Psoas muscle (tissue), 8 donors: ENCODE results near the gene CHTF18. TPM values are rescaled to one million over a fixed set of nuclear protein-coding genes. Genes with fewer than 3 reads are reported as not detected.

ENCODE experiments used
- ATAC-seq, 4 donors: fragments of 200-7000 bp; cut with Tn5 transposase; one replicate each; pipeline ENCODE4 v1.9.1; 2020; ENCODE audit warnings: moderate library complexity in 3 of 4, mild to moderate bottlenecking in 2 of 4
- DNase-seq, 2 donors: peaks; one replicate each; pipeline ENCODE4 v3.0.0-alpha.2; 2020
- H3K27ac ChIP-seq: fragments of 200-600 bp; one replicate; pipeline ENCODE4 v1.8.0; 2022
- H3K27me3 ChIP-seq, 3 donors: fragments of 200-600 bp in 1 of 3; one replicate each; pipeline versions ENCODE4 v1.6.1 to v1.8.0; 2013 to 2022; ENCODE audit warnings: low read length in 2 of 3, mild to moderate bottlenecking in 2 of 3, moderate library complexity in 1 of 3; ENCODE audit not compliant: insufficient read depth in 3 of 3
- H3K36me3 ChIP-seq, 2 donors: fragments of 200-600 bp in 1 of 2; one replicate each; pipeline versions ENCODE4 v1.6.1 to v1.8.0; 2013 to 2022; ENCODE audit warnings: low read depth in 1 of 2, mild to moderate bottlenecking in 1 of 2, moderate library complexity in 1 of 2; ENCODE audit not compliant: insufficient read depth in 1 of 2
- H3K4me1 ChIP-seq: fragments of 200-600 bp; one replicate; pipeline ENCODE4 v1.8.0; 2022
- H3K4me3 ChIP-seq: fragments of 200-600 bp; one replicate; pipeline ENCODE4 v1.8.0; 2022; ENCODE audit warnings: mild to moderate bottlenecking
- H3K9me3 ChIP-seq: fragments of 200-600 bp; one replicate; pipeline ENCODE4 v1.8.0; 2022
- WGBS, 3 donors: extraction: QIAGEN DNeasy Blood & Tissue Kit; methylation state at CpG; one replicate each; pipeline versions ENCODE4 v1.1.6 to v1.1.7; 2013; 5-methylcytosine and 5-hydroxymethylcytosine counted together
- intact Hi-C, 2 donors: fragments of 100-400 bp; cut with DNase I; formaldehyde crosslinking; loops; one replicate each; pipeline versions ENCODE4 v1.11.0 to v1.14.2; 2022
- polyA plus RNA-seq, 3 donors: library from polyadenylated mRNA; stranded (reverse); fragments of 200-250 nt; gene quantifications; one replicate each; pipeline ENCODE4 v1.2.3, GENCODE V29; 2013
- total RNA-seq, 4 donors: library from RNA; stranded (reverse); fragmentation: NEBNext Ultra II Directional in 2 of 4; extraction: Animal tissue kit (Norgen Biotek cat#: 25700) in 2 of 4; gene quantifications; one replicate each; pipeline versions ENCODE4 v1.2.1 to v1.2.4, GENCODE V29; 2021 to 2023
- TF ChIP-seq, protein P1 (sequence below): fragments of 200-600 bp; IDR thresholded peaks from one replicate; pipeline ENCODE4 v1.8.0; 2022; ENCODE audit warnings: antibody characterized with exemption
- donor health status: healthy with polysubstance abuse.
- donor health status: DM: no; HTN: no; CAD: no; lungs with moderate emphysema.
- donor health status: Bipolar disorder and iron deficiency.
- donor health status: healthy.
- donor health status: DM: yes; HTN: yes; CAD: no.
- donor health status: DM: no; HTN: no; CAD: no.
- donor health status: DM: no; HTN: no; CAD: no.
- donor health status: DM: yes; HTN: yes; CAD: no.

CHTF18 gene
- total and polyA plus RNA-seq, 7 donors = 1.7 to 8.4 (median 3.9) TPM

GRCh38 chr16:840561-841454 is 52.4 kb downstream of the CHTF18 start:
- DNase-seq (peak in 1 of 2 donors; percentile 17), ATAC-seq (no peak)
- peaks cover 0 to 40% (median 9%) of the 10 kb centered on the region in 3 donors for H3K27me3 ChIP-seq
- intact Hi-C loops = no loop called here
- TF ChIP-seq, protein P1, sequence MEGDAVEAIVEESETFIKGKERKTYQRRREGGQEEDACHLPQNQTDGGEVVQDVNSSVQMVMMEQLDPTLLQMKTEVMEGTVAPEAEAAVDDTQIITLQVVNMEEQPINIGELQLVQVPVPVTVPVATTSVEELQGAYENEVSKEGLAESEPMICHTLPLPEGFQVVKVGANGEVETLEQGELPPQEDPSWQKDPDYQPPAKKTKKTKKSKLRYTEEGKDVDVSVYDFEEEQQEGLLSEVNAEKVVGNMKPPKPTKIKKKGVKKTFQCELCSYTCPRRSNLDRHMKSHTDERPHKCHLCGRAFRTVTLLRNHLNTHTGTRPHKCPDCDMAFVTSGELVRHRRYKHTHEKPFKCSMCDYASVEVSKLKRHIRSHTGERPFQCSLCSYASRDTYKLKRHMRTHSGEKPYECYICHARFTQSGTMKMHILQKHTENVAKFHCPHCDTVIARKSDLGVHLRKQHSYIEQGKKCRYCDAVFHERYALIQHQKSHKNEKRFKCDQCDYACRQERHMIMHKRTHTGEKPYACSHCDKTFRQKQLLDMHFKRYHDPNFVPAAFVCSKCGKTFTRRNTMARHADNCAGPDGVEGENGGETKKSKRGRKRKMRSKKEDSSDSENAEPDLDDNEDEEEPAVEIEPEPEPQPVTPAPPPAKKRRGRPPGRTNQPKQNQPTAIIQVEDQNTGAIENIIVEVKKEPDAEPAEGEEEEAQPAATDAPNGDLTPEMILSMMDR = no peak
- H3K4me3 ChIP-seq = no peak overlapping the region
- no peaks in the 10 kb centered on the region for H3K36me3 ChIP-seq
- H3K27ac ChIP-seq = no peak overlapping the region
- 75 to 81% (median 76%) methylated on average over 33 to 34 of the region's 34 CpGs for WGBS, 3 donors
- H3K9me3 ChIP-seq = peaks cover 14% of the 10 kb centered on the region
- H3K4me1 ChIP-seq = no peaks in the 10 kb centered on the region

GRCh38 chr16:841455-842060 is 53.1 kb downstream of the CHTF18 start:
- no peak overlapping the region for H3K4me3 ChIP-seq
- H3K9me3 ChIP-seq = peaks cover 6% of the 10 kb centered on the region
- no peak overlapping the region for H3K27ac ChIP-seq
- TF ChIP-seq, protein P1 = no peak
- 87 to 88% (median 88%) methylated on average over 26 to 27 of the region's 27 CpGs for WGBS, 3 donors
- intact Hi-C loops = no loop called here
- ATAC-seq (no peak), DNase-seq (peak in 1 of 2 donors; percentile 33)
- no peaks in the 10 kb centered on the region for H3K36me3 ChIP-seq
- no peaks in the 10 kb centered on the region for H3K4me1 ChIP-seq
- H3K27me3 ChIP-seq = peaks cover 0 to 40% (median 9%) of the 10 kb centered on the region in 3 donors

DNA sequence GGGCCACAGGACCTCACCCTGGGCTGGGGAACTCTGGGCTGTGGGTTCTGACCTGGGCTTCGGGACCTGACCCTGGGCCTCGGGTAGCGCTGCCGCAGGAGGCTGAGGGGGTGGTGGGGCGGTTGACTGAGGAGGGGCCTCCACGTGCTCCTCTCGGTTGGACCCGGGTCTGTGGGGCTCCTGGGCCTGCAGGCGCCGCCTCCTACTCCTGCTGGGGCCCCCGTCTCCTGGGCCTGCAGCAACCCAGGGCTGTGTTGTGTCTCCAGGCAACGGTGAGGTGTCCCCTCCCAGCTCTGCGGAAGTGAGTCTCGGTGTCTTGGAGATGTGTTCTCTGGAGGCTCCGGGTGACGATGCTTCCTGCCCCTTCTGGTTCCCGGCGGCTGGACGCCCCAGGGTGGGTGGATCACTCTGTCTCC is 53.6 kb downstream of the CHTF18 start:
- Histone ChIP-seq H3K27ac (no peak overlapping the region), H3K4me3 (no peak overlapping the region), H3K36me3 (no peaks in the 10 kb centered on the region), H3K4me1 (no peaks in the 10 kb centered on the region), H3K27me3 (peaks cover 0 to 40% (median 9%) of the 10 kb centered on the region in 3 donors), H3K9me3 (peaks cover 1% of the 10 kb centered on the region)
- ATAC-seq (no peak), DNase-seq (peak in 1 of 2 donors; percentile 43)
- intact Hi-C loops = no loop called here
- TF ChIP-seq, protein P1 = no peak
- 59 to 71% (median 70%) methylated on average over 16 to 19 of the region's 19 CpGs for WGBS, 3 donors

DNA sequence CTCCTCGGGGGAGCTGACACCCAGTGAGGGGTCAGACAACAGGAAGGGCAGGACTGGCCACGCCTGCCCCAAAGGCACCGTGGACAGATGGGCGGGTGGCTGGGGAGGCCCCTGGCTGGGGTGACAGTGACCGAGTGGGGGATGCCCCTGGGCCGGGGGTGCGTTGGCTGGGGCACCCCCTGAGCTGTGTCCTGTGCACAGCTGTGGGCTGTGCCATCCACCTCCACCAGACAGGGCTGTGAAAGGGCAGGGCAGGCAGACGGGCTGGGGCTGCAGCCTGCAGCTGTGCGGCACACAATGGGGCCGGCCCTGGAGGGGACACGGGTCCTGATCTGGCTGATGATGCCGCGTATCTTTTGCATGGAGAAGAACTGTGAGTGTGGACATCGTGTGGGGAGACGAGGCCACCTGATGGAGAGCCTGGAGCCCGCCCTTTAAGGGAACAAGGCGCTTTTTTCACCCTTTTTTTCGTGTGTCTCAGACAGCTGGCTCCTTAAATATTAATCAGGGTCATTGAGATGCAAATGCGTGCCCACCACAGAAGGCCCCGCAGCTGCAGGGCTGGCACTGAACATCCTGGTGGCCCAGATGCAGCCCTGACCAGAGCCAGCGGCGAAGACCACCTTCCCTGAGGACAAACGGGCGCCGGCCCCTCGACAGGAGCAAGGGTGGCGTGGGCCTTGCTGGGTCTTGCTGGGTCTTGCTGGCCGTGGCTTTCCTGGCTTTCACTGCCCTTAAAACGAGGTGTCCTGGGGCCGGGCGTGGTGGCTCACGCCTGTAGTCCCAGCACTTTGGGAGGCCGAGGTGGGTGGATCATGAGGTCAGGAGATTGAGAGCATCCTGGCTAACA is 54.5 kb downstream of the CHTF18 start:
- no peak overlapping the region for H3K4me3 ChIP-seq
- intact Hi-C loops = no loop called here
- WGBS, 3 donors = 60 to 64% (median 63%) methylated on average over 33 of the region's 33 CpGs
- no peaks in the 10 kb centered on the region for H3K4me1 ChIP-seq
- ATAC-seq = no peak
- H3K36me3 ChIP-seq = no peaks in the 10 kb centered on the region
- H3K9me3 ChIP-seq = no peaks in the 10 kb centered on the region
- H3K27me3 ChIP-seq = peaks cover 0 to 40% (median 9%) of the 10 kb centered on the region in 3 donors
- DNase-seq = peak in 1 of 2 donors; percentile 49
- H3K27ac ChIP-seq = no peak overlapping the region
- TF ChIP-seq, protein P1 = no peak
